Ectodermal cell (in vitro differentiated cells): ENCODE data around the gene WDR12.
"Not testable (repeated sequence)": the region's sequence is repeated elsewhere in the genome, so short reads cannot be mapped to it uniquely, and the experiment has no call there.

Experiments used
- H3K27ac ChIP-seq: 2 replicates; pipeline ENCODE4 v1.7.0; 2013; ENCODE audit warnings: mild to moderate bottlenecking, low read depth, low read length; ENCODE audit not compliant: insufficient read depth, poor library complexity, severe bottlenecking
- H3K27me3 ChIP-seq: 2 replicates; pipeline ENCODE4 v1.7.0; 2013; ENCODE audit warnings: mild to moderate bottlenecking, low read length; ENCODE audit not compliant: insufficient read depth, control insufficient read depth, poor library complexity, severe bottlenecking
- H3K36me3 ChIP-seq: one replicate; pipeline ENCODE4 v1.7.0; 2013; ENCODE audit warnings: low read length; ENCODE audit not compliant: control insufficient read depth, insufficient read depth
- H3K4me1 ChIP-seq: one replicate; pipeline ENCODE4 v1.7.0; 2013; ENCODE audit warnings: low read length; ENCODE audit not compliant: control insufficient read depth, insufficient read depth
- H3K4me3 ChIP-seq: 2 replicates; pipeline ENCODE4 v1.7.0; 2013; ENCODE audit warnings: low read depth, low read length, control low read depth; ENCODE audit not compliant: insufficient read depth
- H3K9me3 ChIP-seq: 2 replicates; pipeline ENCODE4 v1.7.0; 2013; ENCODE audit warnings: mild to moderate bottlenecking, low read length, moderate library complexity; ENCODE audit not compliant: control insufficient read depth
- WGBS, 2 experiments: methylation state at CpG; one replicate each; pipeline ENCODE4 v1.1.7; 2013; ENCODE audit warnings: missing lambda C conversion rate in 2 of 2; 5-methylcytosine and 5-hydroxymethylcytosine counted together

Gene WDR12

DNA sequence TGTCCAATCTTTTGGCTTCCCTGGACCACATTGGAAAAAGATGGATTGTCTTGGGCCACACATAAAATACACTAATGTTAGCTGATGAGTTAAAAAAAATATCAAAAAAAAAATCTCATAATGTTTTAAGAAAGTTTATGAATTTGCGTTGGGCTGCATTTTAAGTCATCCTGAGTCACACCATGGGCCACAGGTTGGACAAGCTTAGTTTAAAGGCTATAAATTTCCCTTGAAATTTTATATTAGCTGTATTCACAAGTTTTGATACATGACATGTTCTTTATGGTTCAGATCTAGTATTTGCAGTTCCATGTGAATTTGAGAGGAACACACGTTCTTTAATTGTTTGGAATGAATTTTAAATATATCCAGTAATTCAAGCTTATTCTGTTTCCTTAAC lies 22.5 kb upstream of the WDR12 start:
- Histone ChIP-seq H3K4me3 (no peak overlapping the region), H3K27ac (no peak overlapping the region), H3K4me1 (no peaks in the 10 kb centered on the region), H3K27me3 (no peaks in the 10 kb centered on the region), H3K36me3 (no peaks in the 10 kb centered on the region), H3K9me3 (no peaks in the 10 kb centered on the region)
- WGBS, 2 experiments, result 95% methylated on average over 2 of the region's 2 CpGs; no CpG with 5 or more reads in 1 of the 2 experiments

DNA sequence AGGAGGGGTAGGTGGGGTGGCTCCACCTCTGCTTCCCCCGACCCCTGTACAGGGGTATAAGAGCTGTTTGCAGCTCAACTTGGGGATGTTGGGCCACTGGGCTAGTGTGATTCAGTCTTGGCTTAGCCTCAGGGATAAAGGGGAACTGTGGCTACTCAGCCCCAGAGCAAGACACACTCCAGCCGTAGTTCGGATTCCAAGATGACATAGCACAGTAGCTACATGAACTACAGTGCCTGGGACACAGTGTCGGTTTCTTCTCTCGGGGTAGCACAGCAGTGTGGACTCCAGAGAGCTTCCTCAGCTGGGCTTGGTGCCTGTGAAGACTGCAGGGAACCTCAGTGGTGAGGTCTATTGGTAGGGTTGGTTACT lies 21.7 kb upstream of the WDR12 start:
- Histone ChIP-seq H3K9me3 (no peaks in the 10 kb centered on the region), H3K4me1 (no peaks in the 10 kb centered on the region), H3K36me3 (no peaks in the 10 kb centered on the region), H3K27ac (no peak overlapping the region), H3K4me3 (no peak overlapping the region), H3K27me3 (no peaks in the 10 kb centered on the region)
- 88 to 93% methylated on average over 5 of the region's 5 CpGs for WGBS, 2 experiments

DNA sequence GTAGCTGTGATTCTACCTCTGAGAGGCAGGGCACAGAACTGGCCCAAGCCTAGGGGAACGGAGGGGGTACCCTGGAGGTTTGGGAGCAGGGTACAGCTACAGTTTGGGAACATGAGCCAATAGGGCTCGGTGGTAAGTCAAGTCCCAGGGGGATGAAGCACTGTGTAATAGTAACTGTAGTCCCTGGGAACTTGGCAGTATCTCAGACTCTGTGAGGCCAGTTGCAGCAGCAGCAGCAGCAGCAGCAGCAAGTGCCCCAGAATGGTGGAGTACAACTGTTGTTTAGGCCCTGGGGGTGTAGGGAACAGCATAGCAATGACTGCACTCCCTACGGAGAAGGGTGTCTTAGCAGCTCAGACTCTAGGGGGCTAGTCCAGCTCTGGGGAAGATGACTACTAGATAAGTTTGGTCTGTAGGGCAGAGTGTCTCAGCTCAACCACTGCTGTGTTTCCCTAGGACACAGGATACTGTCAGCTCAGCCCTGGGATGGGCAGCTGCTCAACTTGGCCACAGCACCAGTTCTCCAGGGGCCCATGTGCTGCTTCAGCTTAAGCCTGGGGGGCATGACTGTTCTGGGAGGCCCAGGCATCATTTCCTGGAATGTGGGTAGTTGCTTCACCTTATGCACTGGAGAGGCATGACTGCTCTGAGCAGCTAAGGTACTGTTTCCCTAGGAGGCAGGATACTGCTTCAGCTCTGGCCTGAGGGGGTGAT lies 21.1 kb upstream of the WDR12 start:
- 95 to 96% methylated on average over 3 of the region's 3 CpGs for WGBS, 2 experiments
- Histone ChIP-seq H3K4me3 (no peak overlapping the region), H3K27me3 (no peaks in the 10 kb centered on the region), H3K4me1 (no peaks in the 10 kb centered on the region), H3K27ac (no peak overlapping the region), H3K36me3 (no peaks in the 10 kb centered on the region), H3K9me3 (no peaks in the 10 kb centered on the region)

DNA sequence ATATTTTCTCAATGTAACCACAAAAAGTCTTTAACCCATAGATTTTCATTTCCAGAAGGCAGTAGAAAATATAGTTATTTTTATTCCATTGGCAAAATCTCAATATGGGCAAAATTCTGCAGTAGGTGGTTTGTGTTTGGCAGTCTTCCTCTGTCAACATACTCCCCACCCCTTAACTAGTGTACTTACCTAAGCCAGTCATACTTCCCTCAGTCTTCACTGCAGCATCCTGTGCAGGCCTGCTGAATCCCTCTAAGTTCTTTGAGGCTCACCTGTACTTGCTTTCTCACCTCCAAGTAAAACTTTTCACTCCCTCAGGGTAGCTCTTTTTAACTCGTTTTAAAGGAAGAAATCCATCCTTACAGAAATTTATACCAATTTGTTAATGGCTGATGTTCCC lies 7.4 kb upstream of the WDR12 start:
- Histone ChIP-seq H3K9me3 (no peaks in the 10 kb centered on the region), H3K4me1 (no peaks in the 10 kb centered on the region)
- 88 to 92% methylated on average over 1 of the region's 1 CpG for WGBS, 2 experiments

DNA sequence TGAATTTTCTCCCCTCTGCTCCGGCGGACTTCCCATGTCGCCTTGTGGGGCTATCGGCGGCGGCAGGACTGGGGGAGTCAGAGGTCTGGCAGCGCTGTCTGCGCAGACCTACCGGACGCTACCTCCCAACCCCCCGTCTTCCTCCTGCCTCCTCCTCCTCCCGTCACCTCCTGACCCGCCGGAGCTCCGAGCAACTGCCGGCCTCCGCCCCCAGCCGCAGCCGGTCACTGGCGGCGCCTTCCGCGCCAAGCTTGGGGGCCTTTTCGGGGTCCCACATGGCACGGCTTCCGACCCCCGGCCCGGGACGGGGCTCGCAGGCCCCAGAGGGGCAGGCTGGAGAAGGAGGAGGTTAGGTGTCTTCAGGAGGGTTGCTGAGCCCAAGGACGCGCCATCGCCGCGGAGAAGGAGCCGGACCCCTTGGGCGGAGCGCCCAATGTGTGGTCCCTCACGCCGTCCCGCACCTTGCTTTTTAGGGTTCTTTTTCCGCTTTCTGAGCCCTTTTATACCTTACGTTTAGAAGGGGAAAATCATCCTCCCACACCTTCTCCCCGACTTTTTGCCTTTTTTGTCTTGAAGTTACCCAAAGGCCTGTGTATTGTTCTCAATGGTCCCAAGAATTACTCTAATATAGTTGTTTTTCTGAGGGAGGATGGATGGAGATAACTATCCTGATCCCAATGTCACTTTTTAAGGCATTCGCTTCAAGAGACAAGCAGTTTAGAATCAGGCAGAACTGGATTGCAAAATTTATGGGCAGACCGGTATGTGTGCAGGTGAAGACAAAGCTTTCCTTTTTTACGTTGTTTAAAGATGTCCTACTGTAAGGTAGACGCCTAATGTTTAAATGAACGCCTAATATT lies 1.1 kb upstream of the WDR12 start:
- H3K36me3 ChIP-seq, H3K4me1 ChIP-seq, H3K9me3 ChIP-seq, H3K27ac ChIP-seq, H3K27me3 ChIP-seq: not testable (repeated sequence)
- peak overlapping the region; percentile 85 for H3K4me3 ChIP-seq
- WGBS, 2 experiments, result 33 to 39% methylated on average over 4 to 5 of the region's 49 CpGs

More for the DNA sequence above, 7.4 kb upstream of the WDR12 start:
- Histone ChIP-seq H3K36me3 (no peaks in the 10 kb centered on the region), H3K27me3 (no peaks in the 10 kb centered on the region), H3K4me3 (no peak overlapping the region), H3K27ac (no peak overlapping the region)

DNA sequence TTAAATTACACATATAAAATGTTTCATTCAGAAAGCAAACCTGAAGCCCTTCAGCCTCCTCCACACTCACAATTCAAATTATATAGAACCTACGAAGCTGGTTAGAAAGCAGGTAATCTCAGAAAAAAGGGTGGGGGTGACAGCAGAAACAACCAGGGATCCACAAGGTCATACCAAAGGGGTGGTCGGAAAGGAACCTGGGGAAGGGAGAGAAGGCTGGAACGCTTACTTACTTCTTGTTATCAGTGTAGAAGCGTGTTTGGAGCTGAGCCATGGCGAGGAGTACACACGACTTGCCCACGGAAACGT lies 316 bp downstream of the WDR12 start:
- Histone ChIP-seq H3K4me3 (peak overlapping the region; percentile 85), H3K36me3 (peaks cover 3% of the 10 kb centered on the region), H3K27ac (no peak overlapping the region), H3K9me3 (no peaks in the 10 kb centered on the region), H3K4me1 (no peaks in the 10 kb centered on the region), H3K27me3 (no peaks in the 10 kb centered on the region)
- 0 to 1% methylated on average over 8 of the region's 8 CpGs for WGBS, 2 experiments

DNA sequence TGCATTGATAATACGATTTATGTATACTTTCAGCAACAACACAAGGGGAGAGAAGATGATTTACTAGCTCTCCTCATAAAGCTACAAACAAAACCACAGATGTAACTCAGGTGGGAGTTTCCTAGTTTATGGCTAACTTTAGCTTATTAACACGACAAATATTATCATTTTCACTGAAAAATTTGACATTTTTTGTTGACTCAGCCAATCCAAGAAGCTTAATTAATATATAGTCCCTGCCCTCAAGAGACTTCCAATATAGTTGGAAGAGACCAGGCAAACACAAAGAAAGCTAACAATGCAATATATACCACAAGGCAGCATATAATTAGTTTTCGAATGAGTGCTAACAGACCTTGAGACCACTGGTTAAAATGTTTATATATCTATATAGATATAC lies 775 bp downstream of the WDR12 start:
- 0 to 56% methylated on average over 1 to 2 of the region's 3 CpGs for WGBS, 2 experiments

DNA sequence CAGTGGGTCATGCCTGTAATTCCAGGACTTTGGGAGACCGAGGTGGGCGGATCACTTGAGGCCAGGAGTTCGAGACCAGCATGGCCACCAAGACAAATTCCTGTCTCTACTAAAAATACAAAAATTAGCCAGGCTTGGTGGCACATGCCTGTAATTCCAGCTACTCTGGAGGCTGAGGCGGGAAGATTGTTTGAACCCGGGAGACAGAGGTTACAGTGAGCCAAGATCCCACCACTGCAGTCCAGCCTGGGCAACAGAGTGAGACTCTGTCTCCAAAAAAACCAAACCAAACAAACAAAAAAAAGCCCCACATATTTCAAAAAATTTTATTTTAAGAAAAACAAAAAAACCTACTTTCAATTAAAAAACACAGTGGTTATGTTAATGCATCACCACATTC lies 1.2 kb downstream of the WDR12 start:
- not testable (repeated sequence) for H3K27ac ChIP-seq, H3K4me1 ChIP-seq, H3K9me3 ChIP-seq, H3K27me3 ChIP-seq
- Histone ChIP-seq H3K36me3 (peaks cover 11% of the 10 kb centered on the region), H3K4me3 (peak overlapping the region; percentile 85)
- 91 to 93% methylated on average over 5 of the region's 5 CpGs for WGBS, 2 experiments

More for the DNA sequence above, 775 bp downstream of the WDR12 start:
- Histone ChIP-seq H3K36me3 (peaks cover 6% of the 10 kb centered on the region), H3K27ac (no peak overlapping the region), H3K4me3 (peak overlapping the region; percentile 85), H3K27me3 (no peaks in the 10 kb centered on the region), H3K4me1 (no peaks in the 10 kb centered on the region), H3K9me3 (no peaks in the 10 kb centered on the region)

DNA sequence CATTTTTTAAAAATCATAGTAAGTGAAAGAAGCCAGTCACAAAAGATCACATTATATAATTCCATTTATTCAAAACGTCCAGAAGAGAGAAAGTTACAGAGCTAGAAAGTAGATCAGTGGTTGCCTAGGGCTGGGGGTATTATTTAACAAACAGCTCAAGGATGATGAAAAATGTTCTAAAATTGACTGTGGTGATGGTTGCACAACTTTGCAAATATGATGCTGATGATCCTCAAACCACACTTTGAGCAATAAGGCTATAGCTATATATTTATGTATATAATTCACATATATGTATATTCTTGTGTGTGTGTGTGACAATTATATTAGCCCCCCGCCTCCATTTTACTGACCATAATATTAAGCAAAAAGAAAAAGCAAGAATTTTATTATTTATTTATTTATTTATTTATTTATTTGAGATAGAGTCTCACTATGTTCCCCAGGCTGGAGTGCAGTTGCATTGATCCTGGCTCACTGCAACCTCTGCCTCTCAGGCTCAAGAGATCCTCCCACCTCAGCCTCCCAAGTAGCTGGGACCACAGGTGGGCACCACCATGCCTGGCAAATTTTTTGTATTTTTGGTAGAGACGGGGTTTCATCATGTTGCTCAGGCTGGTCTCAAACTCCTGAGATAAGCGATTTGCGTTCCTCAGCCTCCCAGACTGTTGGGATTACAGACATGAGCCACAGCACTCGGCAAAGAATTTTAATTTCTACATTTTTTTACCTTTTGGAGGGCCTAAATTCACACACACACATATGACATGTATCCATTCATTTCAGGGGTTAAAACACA lies 1.9 kb downstream of the WDR12 start:
- WGBS, 2 experiments, result 89 to 95% methylated on average over 5 of the region's 6 CpGs
- no peak overlapping the region for H3K27ac ChIP-seq
- no peaks in the 10 kb centered on the region for H3K4me1 ChIP-seq
- no peaks in the 10 kb centered on the region for H3K27me3 ChIP-seq
- peaks cover 12% of the 10 kb centered on the region for H3K36me3 ChIP-seq
- H3K4me3 ChIP-seq, result no peak overlapping the region
- H3K9me3 ChIP-seq, result no peaks in the 10 kb centered on the region

DNA sequence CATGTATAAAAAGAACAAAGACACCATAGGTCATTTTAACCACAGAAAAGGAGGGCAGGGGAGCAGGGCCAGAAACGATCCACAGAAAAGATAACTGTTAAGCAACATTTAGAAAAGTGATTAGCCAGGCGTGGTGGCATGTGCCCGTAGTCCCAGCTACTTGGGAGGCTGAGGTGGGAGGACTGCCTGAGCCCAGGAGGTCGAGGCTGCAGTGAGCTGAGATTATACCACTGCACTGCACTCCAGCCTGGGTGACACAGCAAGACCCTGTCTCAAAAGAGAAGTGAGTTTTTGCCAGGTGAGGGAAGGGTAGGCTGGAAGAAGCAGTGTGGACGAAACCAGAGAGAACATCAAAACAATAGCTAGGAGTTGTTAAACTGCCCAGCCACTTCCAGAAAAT lies 3.3 kb downstream of the WDR12 start:
- H3K9me3 ChIP-seq, result no peaks in the 10 kb centered on the region
- H3K27ac ChIP-seq, result no peak overlapping the region
- peaks cover 12% of the 10 kb centered on the region for H3K36me3 ChIP-seq
- no peaks in the 10 kb centered on the region for H3K27me3 ChIP-seq
- H3K4me1 ChIP-seq, result no peaks in the 10 kb centered on the region
- WGBS, 2 experiments, result 93 to 95% methylated on average over 5 of the region's 5 CpGs
- no peak overlapping the region for H3K4me3 ChIP-seq
